H1 (cell line): ENCODE results near the gene RFT1.

ENCODE experiments used
- CREB1 ChIP-seq: IDR thresholded peaks from 2 replicates; pipeline ENCODE4 v1.6.1; 2012; ENCODE audit warnings: inconsistent platforms
- CTBP2 ChIP-seq: IDR thresholded peaks from 2 replicates; pipeline ENCODE4 v1.7.0; 2011; ENCODE audit warnings: borderline replicate concordance, mild to moderate bottlenecking, moderate library complexity, mixed read lengths, low read length; ENCODE audit not compliant: insufficient read depth, insufficient read length
- CTCF ChIP-seq, 3 experiments: IDR thresholded peaks; 1 replicate in 2 of 3; 2 replicates in 1 of 3; pipeline versions ENCODE4 v1.5.1 to v1.6.1; 2011; ENCODE audit warnings: low read length in 3 of 3, mild to moderate bottlenecking in 3 of 3, inconsistent platforms in 2 of 3, low read depth in 1 of 3, moderate library complexity in 1 of 3; ENCODE audit not compliant: insufficient read depth in 1 of 3; ENCODE audit errors: control extremely low read depth in 1 of 3
- KDM1A ChIP-seq: fragments of 200-600, 300-600 bp; sonication (generic); IDR thresholded peaks from 2 replicates; pipeline ENCODE4 v1.7.1; 2016; ENCODE audit warnings: mild to moderate bottlenecking, low read length, borderline replicate concordance
- NANOG ChIP-seq: IDR thresholded peaks from 2 replicates; pipeline ENCODE4 v1.6.1; 2011; ENCODE audit warnings: low read length, low read depth, mild to moderate bottlenecking, inconsistent platforms; ENCODE audit not compliant: insufficient read depth, poor library complexity, severe bottlenecking
- NRF1 ChIP-seq: IDR thresholded peaks from 2 replicates; pipeline ENCODE4 v1.6.1; 2011; ENCODE audit warnings: mild to moderate bottlenecking, low read depth, low read length, improper control_type of control experiment
- POLR2A ChIP-seq, 2 experiments: IDR thresholded peaks; 1 replicate in 1 of 2; 2 replicates in 1 of 2; pipeline ENCODE4 v1.6.1; 2011; ENCODE audit warnings: low read depth in 2 of 2, low read length in 2 of 2, mild to moderate bottlenecking in 2 of 2; ENCODE audit errors: control extremely low read depth in 1 of 2
- RXRA ChIP-seq: IDR thresholded peaks from 2 replicates; pipeline ENCODE4 v1.6.1; 2011; ENCODE audit warnings: low read depth, mild to moderate bottlenecking, low read length, moderate library complexity; ENCODE audit not compliant: insufficient read depth
- SRF ChIP-seq: IDR thresholded peaks from 2 replicates; pipeline ENCODE4 v1.6.1; 2011; ENCODE audit warnings: mild to moderate bottlenecking, low read depth, low read length, moderate library complexity
- TAF1 ChIP-seq: IDR thresholded peaks from 2 replicates; pipeline ENCODE4 v1.6.1; 2011; ENCODE audit warnings: mild to moderate bottlenecking, low read depth, low read length

- TF ChIP-seq CTBP2: no peak
- no peak for TF ChIP-seq NRF1
- no peak for TF ChIP-seq CREB1
- TF ChIP-seq TAF1: no peak
- no peak for TF ChIP-seq KDM1A
- TF ChIP-seq CTCF (IDR thresholded peaks at IDR 0.05; ENCODE audit: control extremely low read depth in 1 of 3, insufficient read depth in 1 of 3, low read depth in 1 of 3, low read length in 3 of 3): no peak
- no peak for TF ChIP-seq SRF
- TF ChIP-seq RXRA: no peak
- no peak for TF ChIP-seq POLR2A (IDR thresholded peaks at IDR 0.05; ENCODE audit: control extremely low read depth in 1 of 2, low read depth in 2 of 2, low read length in 2 of 2)
- TF ChIP-seq NANOG: no peak
These were observed 14.2 kb upstream of the RFT1 start for GRCh38 chr3:53144446-53144845.
